Glutamatergic neuron (in vitro differentiated cells): ENCODE results near the gene PCIF1. TPM values are rescaled to one million over a fixed set of nuclear protein-coding genes. Genes with fewer than 3 reads are reported as not detected.
A peak's percentile ranks its signal among the peaks of the same experiment; 100 is the strongest.

Experiments used
- DNase-seq: peaks from one replicate; pipeline ENCODE4 v3.0.0; 2022
- H3K27ac Mint-ChIP-seq: one replicate; pipeline ENCODE4 v1.8.0; 2020; ENCODE audit warnings: mild to moderate bottlenecking, mixed read lengths, inconsistent platforms; ENCODE audit not compliant: unreplicated experiment
- H3K27me3 Mint-ChIP-seq: one replicate; pipeline ENCODE4 v1.8.0; 2020; ENCODE audit warnings: mild to moderate bottlenecking, moderate library complexity, mixed read lengths, inconsistent platforms; ENCODE audit not compliant: unreplicated experiment
- H3K36me3 Mint-ChIP-seq: one replicate; pipeline ENCODE4 v1.8.0; 2020; ENCODE audit warnings: mild to moderate bottlenecking, mixed read lengths, inconsistent platforms; ENCODE audit not compliant: unreplicated experiment
- H3K4me1 Mint-ChIP-seq: one replicate; pipeline ENCODE4 v1.8.0; 2020; ENCODE audit warnings: mild to moderate bottlenecking, low read depth, mixed read lengths, inconsistent platforms; ENCODE audit not compliant: unreplicated experiment
- H3K4me3 Mint-ChIP-seq: one replicate; pipeline ENCODE4 v1.8.0; 2020; ENCODE audit warnings: mild to moderate bottlenecking, mixed read lengths, inconsistent platforms; ENCODE audit not compliant: unreplicated experiment
- H3K9me3 Mint-ChIP-seq: one replicate; pipeline ENCODE4 v1.8.0; 2020; ENCODE audit warnings: mild to moderate bottlenecking, moderate library complexity, mixed read lengths, inconsistent platforms; ENCODE audit not compliant: unreplicated experiment
- CTCF ChIP-seq: fragments of 200-600 bp; sonication (generic); IDR thresholded peaks from one replicate; pipeline ENCODE4 v1.5.0; 2021; ENCODE audit not compliant: partially characterized antibody, unreplicated experiment
- total RNA-seq: library from RNA; stranded (reverse); fragmentation: NEBNext Ultra II Directional; extraction: Animal tissue kit (Norgen Biotek cat#: 25700); gene quantifications from one replicate; pipeline ENCODE4 v1.2.1, GENCODE V29; 2021; ENCODE audit not compliant: unreplicated experiment

PCIF1 gene
- total RNA-seq, 1 donor from 2014 or later = 37.6 TPM

- H3K27ac Mint-ChIP-seq = peak overlapping the region; percentile 92
- peaks cover 9% of the 10 kb centered on the region for H3K27me3 Mint-ChIP-seq
- TF ChIP-seq CTCF = peak; percentile 71
- H3K9me3 Mint-ChIP-seq = peaks cover 11% of the 10 kb centered on the region
- no peaks in the 10 kb centered on the region for H3K36me3 Mint-ChIP-seq
- peak overlapping the region; percentile 89 for H3K4me3 Mint-ChIP-seq
- peak; percentile 92 for DNase-seq
- peaks cover 3% of the 10 kb centered on the region for H3K4me1 Mint-ChIP-seq
Observed at GRCh38 chr20:45890077-45890984, 44.2 kb upstream of the PCIF1 start.

GRCh38 chr20:45890985-45891983 lies 43.2 kb upstream of the PCIF1 start, which contains the start of the genes CTSA and NEURL2:
CTSA (plus strand) TSS chr20:45891335; CDS start chr20:45891569, 234 bp downstream.
NEURL2 (minus strand) TSS chr20:45891208; CDS start chr20:45890991, 217 bp downstream.
- Mint-ChIP-seq H3K4me3 (peak within 1 kb of the TSS; percentile 89), H3K27ac (peak within 1 kb of the TSS; percentile 92), H3K9me3 (peaks cover 11% of the 10 kb centered on the region)

DNA sequence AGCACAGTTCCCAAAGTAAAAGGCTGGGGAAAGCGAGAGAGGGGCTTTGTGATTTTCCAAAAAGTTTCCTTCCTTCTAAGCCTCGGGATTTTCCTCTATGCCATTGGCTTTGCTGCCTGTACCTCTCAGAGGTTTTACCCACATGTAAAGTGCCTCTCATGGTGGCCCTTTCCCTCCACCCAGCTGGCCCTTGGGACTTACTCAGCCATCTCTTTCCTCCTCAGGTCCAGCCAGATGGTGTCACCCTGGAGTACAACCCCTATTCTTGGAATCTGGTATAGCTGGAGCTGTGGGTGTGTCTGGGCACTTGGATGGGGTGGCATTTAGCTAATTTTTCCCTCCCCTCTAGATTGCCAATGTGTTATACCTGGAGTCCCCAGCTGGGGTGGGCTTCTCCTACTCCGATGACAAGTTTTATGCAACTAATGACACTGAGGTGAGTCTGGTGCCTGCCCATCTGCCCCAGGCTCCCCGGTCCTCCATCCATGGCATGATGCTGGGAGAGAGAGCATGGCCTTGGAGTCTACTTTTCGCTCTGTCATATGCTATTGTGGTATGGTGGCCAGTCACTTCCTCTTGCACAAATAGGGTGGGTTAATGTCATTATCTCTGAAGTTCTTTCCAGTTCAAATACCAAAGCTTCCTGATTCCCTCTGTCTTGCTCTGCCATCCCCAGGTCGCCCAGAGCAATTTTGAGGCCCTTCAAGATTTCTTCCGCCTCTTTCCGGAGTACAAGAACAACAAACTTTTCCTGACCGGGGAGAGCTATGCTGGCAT lies 42.2 kb upstream of the PCIF1 start:
- no peak overlapping the region for H3K27ac Mint-ChIP-seq

More at GRCh38 chr20:45890985-45891983, 43.2 kb upstream of the PCIF1 start, which contains the start of the genes CTSA and NEURL2:
- DNase-seq = peak; percentile 97
- Mint-ChIP-seq H3K36me3 (no peaks in the 10 kb centered on the region), H3K4me1 (peaks cover 3% of the 10 kb centered on the region), H3K27me3 (peaks cover 9% of the 10 kb centered on the region)
- no peak for TF ChIP-seq CTCF

More for the DNA sequence above, 42.2 kb upstream of the PCIF1 start:
- Mint-ChIP-seq H3K4me3 (peak overlapping the region; percentile 78), H3K36me3 (no peaks in the 10 kb centered on the region), H3K27me3 (peaks cover 9% of the 10 kb centered on the region), H3K4me1 (peaks cover 3% of the 10 kb centered on the region), H3K9me3 (peaks cover 11% of the 10 kb centered on the region)
- no peak for TF ChIP-seq CTCF
- no peak for DNase-seq
